Upper lobe of left lung (tissue), 6 donors: ENCODE results near the gene USP34. TPM values are rescaled to one million over a fixed set of nuclear protein-coding genes. Genes with fewer than 3 reads are reported as not detected.

Source experiments
- ATAC-seq, 2 donors: fragments of 200-7000 bp; cut with Tn5 transposase; one replicate each; pipeline ENCODE4 v1.9.1; 2022; ENCODE audit warnings: mild to moderate bottlenecking in 2 of 2, moderate library complexity in 2 of 2; ENCODE audit not compliant: low FRiP score in 2 of 2
- DNase-seq, 2 donors: peaks; one replicate each; pipeline ENCODE4 v3.0.0-alpha.2; 2019 to 2020
- H3K27ac ChIP-seq, 4 donors: fragments of 200-600 bp; sonication (generic); one replicate each; pipeline ENCODE4 v1.5.1; 2016 to 2019
- H3K27me3 ChIP-seq, 4 donors: fragments of 200-600 bp; sonication (generic); one replicate each; pipeline ENCODE4 v1.5.1; 2017 to 2019
- H3K36me3 ChIP-seq, 4 donors: fragments of 200-600 bp; sonication (generic); one replicate each; pipeline ENCODE4 v1.5.1; 2016 to 2019
- H3K4me1 ChIP-seq, 4 donors: fragments of 200-600 bp; sonication (generic); one replicate each; pipeline ENCODE4 v1.5.1; 2018 to 2019
- H3K4me3 ChIP-seq, 4 donors: fragments of 200-600 bp; sonication (generic); one replicate each; pipeline ENCODE4 v1.5.1; 2017 to 2019; ENCODE audit warnings: mild to moderate bottlenecking in 2 of 4, moderate library complexity in 1 of 4
- H3K9me3 ChIP-seq, 4 donors: fragments of 200-600 bp; sonication (generic); one replicate each; pipeline ENCODE4 v1.5.1; 2018 to 2019
- CTCF ChIP-seq, 6 experiments: fragments of 450-650 bp in 4 of 6; fragments of 200-600 bp in 2 of 6; sonication (generic) in 2 of 6; IDR thresholded peaks; one replicate each; pipeline ENCODE4 v1.5.1; 2016 to 2019; ENCODE audit warnings: antibody characterized with exemption in 6 of 6
- EP300 ChIP-seq, 4 donors: sonication (generic); formaldehyde crosslinking; IDR thresholded peaks; one replicate each; pipeline ENCODE4 v1.5.1; 2017; ENCODE audit warnings: antibody characterized with exemption in 4 of 4, control low read depth in 2 of 4
- POLR2A ChIP-seq, 4 donors: fragments of 450-650 bp; IDR thresholded peaks; one replicate each; pipeline ENCODE4 v1.5.1; 2016 to 2017; ENCODE audit warnings: antibody characterized with exemption in 4 of 4, mild to moderate bottlenecking in 2 of 4
- POLR2AphosphoS5 ChIP-seq, 2 donors: sonication (generic); formaldehyde crosslinking; IDR thresholded peaks; one replicate each; pipeline ENCODE4 v1.5.1; 2017; ENCODE audit warnings: antibody characterized with exemption in 2 of 2
- WGBS, 2 donors: methylation state at CpG; one replicate each; pipeline ENCODE4 v1.1.5; 2017 to 2018; 5-methylcytosine and 5-hydroxymethylcytosine counted together
- total RNA-seq, 6 donors: library from RNA; depleted of rRNA in 4 of 6; stranded (reverse); fragments of >200 nt in 4 of 6; gene quantifications; one replicate each; pipeline versions ENCODE4 v1.1.0 to v1.2.1, GENCODE V29; 2016 to 2021
- donor health status: DM: no; HTN: no; CAD: no; lungs with moderate emphysema.
- donor health status: DM: no; HTN: yes; CAD: no; lungs with severe emphysema.

USP34 gene
- total RNA-seq, 6 donors from 2014 or later: 73.8 to 223 (median 114) TPM

- Histone ChIP-seq H3K36me3 (peaks cover 0 to 15% (median 0%) of the 10 kb centered on the region in 4 donors), H3K27ac (peak overlapping the region; percentile 19 to 62 (median 41)), H3K27me3 (no peaks in the 10 kb centered on the region), H3K4me1 (peaks cover 10 to 22% (median 19%) of the 10 kb centered on the region in 4 donors), H3K9me3 (peaks cover 0 to 8% (median 2%) of the 10 kb centered on the region in 4 donors), H3K4me3 (no peak overlapping the region)
- TF ChIP-seq EP300 (IDR thresholded peaks at IDR 0.05) (no peak), CTCF (IDR thresholded peaks at IDR 0.05) (no peak), POLR2A (IDR thresholded peaks at IDR 0.05) (no peak), POLR2AphosphoS5 (IDR thresholded peaks at IDR 0.05) (no peak)
- 46 to 47% methylated on average over 1 of the region's 1 CpG for WGBS, 2 donors
- no peak for DNase-seq
- ATAC-seq: peak; percentile 43 to 68
Observed at GRCh38 chr2:61356958-61357350, 113.9 kb downstream of the USP34 start.

GRCh38 chr2:61356261-61356957 is 114.5 kb downstream of the USP34 start:
- no peaks in the 10 kb centered on the region for H3K27me3 ChIP-seq
- peaks cover 0 to 8% (median 2%) of the 10 kb centered on the region in 4 donors for H3K9me3 ChIP-seq
- H3K27ac ChIP-seq: peak overlapping the region; percentile 19 to 75 (median 47)
- WGBS, 2 donors: 44 to 47% methylated on average over 4 of the region's 4 CpGs
- no peak for TF ChIP-seq POLR2A (IDR thresholded peaks at IDR 0.05)
- TF ChIP-seq POLR2AphosphoS5 (IDR thresholded peaks at IDR 0.05): peak in 1 of 2 donors; percentile 43
- TF ChIP-seq CTCF (IDR thresholded peaks at IDR 0.05): no peak
- TF ChIP-seq EP300 (IDR thresholded peaks at IDR 0.05): peak in 2 of 4 donors; percentile 37 to 80
- H3K4me1 ChIP-seq: peaks cover 10 to 22% (median 19%) of the 10 kb centered on the region in 4 donors
- peaks cover 0 to 15% (median 0%) of the 10 kb centered on the region in 4 donors for H3K36me3 ChIP-seq
- no peak overlapping the region for H3K4me3 ChIP-seq
- ATAC-seq (peak; percentile 63 to 92), DNase-seq (peak in 1 of 2 donors; percentile 66)

GRCh38 chr2:61354543-61355197 is 116.2 kb downstream of the USP34 start:
- Histone ChIP-seq H3K27me3 (no peaks in the 10 kb centered on the region), H3K36me3 (peaks cover 0 to 15% (median 0%) of the 10 kb centered on the region in 4 donors), H3K27ac (peak overlapping the region in 2 of 4 donors; percentile 40), H3K4me3 (no peak overlapping the region), H3K9me3 (peaks cover 0 to 8% (median 2%) of the 10 kb centered on the region in 4 donors), H3K4me1 (peaks cover 10 to 25% (median 19%) of the 10 kb centered on the region in 4 donors)
- TF ChIP-seq POLR2A (IDR thresholded peaks at IDR 0.05) (no peak), POLR2AphosphoS5 (IDR thresholded peaks at IDR 0.05) (no peak), EP300 (IDR thresholded peaks at IDR 0.05) (no peak), CTCF (IDR thresholded peaks at IDR 0.05) (no peak)
- WGBS, 2 donors: 88 to 92% methylated on average over 4 of the region's 4 CpGs
- no peak for DNase-seq
- no peak for ATAC-seq

GRCh38 chr2:61353909-61354308 is 117.0 kb downstream of the USP34 start:
- Histone ChIP-seq H3K36me3 (peaks cover 0 to 17% (median 0%) of the 10 kb centered on the region in 4 donors), H3K27ac (no peak overlapping the region), H3K9me3 (peaks cover 0 to 8% (median 2%) of the 10 kb centered on the region in 4 donors), H3K4me3 (no peak overlapping the region), H3K27me3 (no peaks in the 10 kb centered on the region), H3K4me1 (peaks cover 10 to 25% (median 18%) of the 10 kb centered on the region in 4 donors)
- no peak for TF ChIP-seq POLR2A (IDR thresholded peaks at IDR 0.05)
- no peak for TF ChIP-seq EP300 (IDR thresholded peaks at IDR 0.05)
- TF ChIP-seq POLR2AphosphoS5 (IDR thresholded peaks at IDR 0.05): no peak
- no peak for TF ChIP-seq CTCF (IDR thresholded peaks at IDR 0.05)
- ATAC-seq (no peak), DNase-seq (no peak)
- 94 to 96% methylated on average over 6 of the region's 6 CpGs for WGBS, 2 donors
